ENCODE data around the gene BSND. TPM values are rescaled to one million over a fixed set of nuclear protein-coding genes. Genes with fewer than 3 reads are reported as not detected.

BSND gene
- total RNA-seq, 1 experiment from 2014 or later: 0.17 TPM

DNA sequence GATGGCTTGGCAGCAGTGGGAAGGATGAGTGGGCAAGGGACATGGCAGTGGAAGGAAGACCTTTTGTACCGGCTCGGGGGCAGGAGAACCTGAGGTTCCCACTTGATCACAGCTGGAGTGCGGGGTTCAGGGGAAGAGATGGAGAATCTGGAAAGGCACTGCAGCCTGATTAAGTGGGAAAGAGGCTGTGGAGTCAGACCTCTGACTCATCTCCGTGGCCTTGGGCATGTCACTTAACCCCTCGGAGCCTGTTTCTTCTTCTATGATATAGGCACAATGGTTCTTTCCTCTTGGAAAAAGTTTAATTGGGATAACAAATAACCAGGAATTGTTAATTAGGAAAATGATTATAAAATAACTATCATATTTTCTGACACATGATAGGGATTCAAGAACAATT lies 31.4 kb upstream of the BSND start:
- Histone ChIP-seq H2BK12ac (ENCODE audit: insufficient read length, low read depth, low read length) (no peak overlapping the region), H3K18ac (ENCODE audit: insufficient read length, low read depth, low read length) (no peak overlapping the region), H4K8ac (replicated peaks; ENCODE audit: insufficient read length, low read depth, low read length) (no peak overlapping the region), H4K5ac (ENCODE audit: insufficient read length, low read depth, low read length) (no peak overlapping the region), H3K4me1 (ENCODE audit: insufficient read depth, low read length) (peaks cover 8% of the 10 kb centered on the region; the same call in 1 of the 2 replicates), H2AFZ (ENCODE audit: low read length) (no peak overlapping the region), H3K79me2 (ENCODE audit: insufficient read depth, low read length) (no peaks in the 10 kb centered on the region), H3T11ph (ENCODE audit: low read length) (no peak overlapping the region), H2AK5ac (ENCODE audit: insufficient read length, low read length) (no peak overlapping the region), H3K14ac (ENCODE audit: insufficient read depth, low read length) (no peak overlapping the region; the same call in 1 of the 2 replicates), H3K23me2 (ENCODE audit: insufficient read length, low read depth, low read length, poor library complexity, severe bottlenecking) (no peaks in the 10 kb centered on the region), H4K20me1 (ENCODE audit: control insufficient read depth, insufficient read depth, insufficient read length) (no peaks in the 10 kb centered on the region), H2BK120ac (ENCODE audit: low read depth, low read length, poor library complexity, severe bottlenecking) (no peak overlapping the region), H3K9ac (ENCODE audit: extremely low read depth, insufficient read length, low read length) (no peak overlapping the region), H2BK15ac (ENCODE audit: low read depth, low read length) (no peak overlapping the region; the same call in 1 of the 2 replicates), H3K9me3 (ENCODE audit: control insufficient read depth, low read depth, low read length) (no peaks in the 10 kb centered on the region), H3K27ac (ENCODE audit: insufficient read length, low read depth, low read length) (no peak overlapping the region), H3K56ac (ENCODE audit: insufficient read length, low read depth, low read length) (no peak overlapping the region), H3K27me3 (ENCODE audit: insufficient read depth, low read length) (no peaks in the 10 kb centered on the region), H3K23ac (ENCODE audit: insufficient read length, low read depth, low read length) (no peak overlapping the region), H4K91ac (ENCODE audit: insufficient read length, low read depth, low read length) (no peak overlapping the region), H3K4ac (ENCODE audit: low read depth, low read length) (no peak overlapping the region), H3K4me2 (ENCODE audit: insufficient read depth, insufficient read length, low read length) (no peak overlapping the region), H2BK20ac (ENCODE audit: low read depth, low read length, poor library complexity, severe bottlenecking) (no peak overlapping the region), H3K79me1 (ENCODE audit: insufficient read depth, low read depth, low read length, poor library complexity, severe bottlenecking) (no peaks in the 10 kb centered on the region), H2BK5ac (ENCODE audit: insufficient read length, low read length) (no peak overlapping the region)
- no peak overlapping the region for H3K4me3 Mint-ChIP-seq
- peaks cover 18 to 34% of the 10 kb centered on the region in 2 experiments for H3K4me1 Mint-ChIP-seq
- H3K27ac Mint-ChIP-seq: 0 out of 7 replicates have a peak overlapping the region, but pooled peaks of 1 of the 3 experiments have one; percentile 2
- H3K36me3 Mint-ChIP-seq (ENCODE audit: insufficient read depth in 1 of 3, low read depth in 3 of 3): no peaks in the 10 kb centered on the region; a peak in 1 of 7 replicates
- no peak for DNase-seq
- no CpG with 5 or more reads among the region's 5 CpGs for WGBS (ENCODE audit: extremely low coverage, insufficient read length, low lambda C conversion rate)
- no peaks in the 10 kb centered on the region; a peak in 1 of 5 replicates for H3K9me3 Mint-ChIP-seq
- TF ChIP-seq, protein P1, sequence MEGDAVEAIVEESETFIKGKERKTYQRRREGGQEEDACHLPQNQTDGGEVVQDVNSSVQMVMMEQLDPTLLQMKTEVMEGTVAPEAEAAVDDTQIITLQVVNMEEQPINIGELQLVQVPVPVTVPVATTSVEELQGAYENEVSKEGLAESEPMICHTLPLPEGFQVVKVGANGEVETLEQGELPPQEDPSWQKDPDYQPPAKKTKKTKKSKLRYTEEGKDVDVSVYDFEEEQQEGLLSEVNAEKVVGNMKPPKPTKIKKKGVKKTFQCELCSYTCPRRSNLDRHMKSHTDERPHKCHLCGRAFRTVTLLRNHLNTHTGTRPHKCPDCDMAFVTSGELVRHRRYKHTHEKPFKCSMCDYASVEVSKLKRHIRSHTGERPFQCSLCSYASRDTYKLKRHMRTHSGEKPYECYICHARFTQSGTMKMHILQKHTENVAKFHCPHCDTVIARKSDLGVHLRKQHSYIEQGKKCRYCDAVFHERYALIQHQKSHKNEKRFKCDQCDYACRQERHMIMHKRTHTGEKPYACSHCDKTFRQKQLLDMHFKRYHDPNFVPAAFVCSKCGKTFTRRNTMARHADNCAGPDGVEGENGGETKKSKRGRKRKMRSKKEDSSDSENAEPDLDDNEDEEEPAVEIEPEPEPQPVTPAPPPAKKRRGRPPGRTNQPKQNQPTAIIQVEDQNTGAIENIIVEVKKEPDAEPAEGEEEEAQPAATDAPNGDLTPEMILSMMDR (conservative IDR thresholded peaks at IDR 0.05): no peak
- peaks cover 7% of the 10 kb centered on the region for H3K27me3 Mint-ChIP-seq (ENCODE audit: low read depth)
